GM19035 (cell line): Measurements from ENCODE around the gene ACHE.
"Not testable (repeated sequence)": the region's sequence is repeated elsewhere in the genome, so short reads cannot be mapped to it uniquely, and the experiment has no call there.

ENCODE experiments used
- ATAC-seq: cut with Tn5 transposase; IDR thresholded peaks from one replicate; pipeline ENCODE4 v1.9.1; 2021; ENCODE audit not compliant: unreplicated experiment

The ACHE gene

GRCh38 chr7:100895701-100895955 is at the start of gene ACHE:
Gene ACHE, minus strand, starts transcription at chr7:100895888. Its CDS starts 1,656 bp downstream, at chr7:100894232.
- ATAC-seq: no peak

GRCh38 chr7:100944138-100944537 is 48.5 kb upstream of the ACHE start:
- no peak for ATAC-seq

GRCh38 chr7:100943693-100944092 is 48.0 kb upstream of the ACHE start:
- ATAC-seq: no peak

GRCh38 chr7:100942045-100942774 is 46.5 kb upstream of the ACHE start:
- no peak for ATAC-seq

GRCh38 chr7:100936167-100936566 is 40.5 kb upstream of the ACHE start:
- not testable (repeated sequence) for ATAC-seq

- ATAC-seq: not testable (repeated sequence)
These were observed 39.7 kb upstream of the ACHE start for GRCh38 chr7:100935381-100935780.

GRCh38 chr7:100933734-100934133 is 38.0 kb upstream of the ACHE start:
- ATAC-seq: no peak

GRCh38 chr7:100929808-100930174 is 34.1 kb upstream of the ACHE start:
- ATAC-seq: no peak

GRCh38 chr7:100923616-100924015 is 27.9 kb upstream of the ACHE start:
- not testable (repeated sequence) for ATAC-seq

GRCh38 chr7:100921039-100921438 is 25.4 kb upstream of the ACHE start:
- ATAC-seq: no peak

- ATAC-seq: not testable (repeated sequence)
These were observed 24.2 kb upstream of the ACHE start for GRCh38 chr7:100919779-100920437.

- ATAC-seq: not testable (repeated sequence)
These were observed 23.6 kb upstream of the ACHE start for GRCh38 chr7:100919335-100919734.

GRCh38 chr7:100914879-100915447 is 19.3 kb upstream of the ACHE start:
- ATAC-seq: no peak

GRCh38 chr7:100914208-100914878 is 18.7 kb upstream of the ACHE start:
- no peak for ATAC-seq

- no peak for ATAC-seq
These were observed 15.8 kb upstream of the ACHE start for GRCh38 chr7:100911484-100911883.

GRCh38 chr7:100910443-100910842 is 14.8 kb upstream of the ACHE start:
- not testable (repeated sequence) for ATAC-seq

- no peak for ATAC-seq
These were observed 12.8 kb upstream of the ACHE start for GRCh38 chr7:100908512-100908911.

- ATAC-seq: no peak
These were observed 7.0 kb upstream of the ACHE start for GRCh38 chr7:100902638-100903037.

GRCh38 chr7:100901921-100902332 is 6.2 kb upstream of the ACHE start:
- ATAC-seq: no peak

- no peak for ATAC-seq
These were observed 5.3 kb upstream of the ACHE start for GRCh38 chr7:100900978-100901377.

- ATAC-seq: no peak
These were observed 3.7 kb upstream of the ACHE start for GRCh38 chr7:100899432-100899831.
